H9 (cell line): ENCODE data around the gene MICU1. TPM values are rescaled to one million over a fixed set of nuclear protein-coding genes. Genes with fewer than 3 reads are reported as not detected.

Source experiments
- DNase-seq: peaks from one replicate; pipeline ENCODE4 v3.0.0-alpha.2; 2017
- H2AFZ ChIP-seq: one replicate; pipeline ENCODE4 v1.6.1; 2013; ENCODE audit warnings: mild to moderate bottlenecking, low read length, control low read depth, moderate library complexity
- H2AK5ac ChIP-seq: 2 replicates; pipeline ENCODE4 v1.6.1; 2013; ENCODE audit warnings: low read length, control low read depth, mixed read lengths; ENCODE audit not compliant: insufficient read length
- H2BK120ac ChIP-seq: one replicate; pipeline ENCODE4 v1.6.1; 2013; ENCODE audit warnings: low read depth, mild to moderate bottlenecking, low read length, control low read depth, inconsistent platforms; ENCODE audit not compliant: poor library complexity, severe bottlenecking
- H2BK12ac ChIP-seq: 2 replicates; pipeline ENCODE4 v1.6.1; 2013; ENCODE audit warnings: low read length, control low read depth, mixed read lengths, low read depth; ENCODE audit not compliant: insufficient read length
- H2BK15ac ChIP-seq: 2 replicates; pipeline ENCODE4 v1.6.1; 2013; ENCODE audit warnings: low read depth, low read length, control low read depth
- H2BK20ac ChIP-seq: one replicate; pipeline ENCODE4 v1.6.1; 2013; ENCODE audit warnings: low read depth, mild to moderate bottlenecking, low read length, control low read depth, inconsistent platforms; ENCODE audit not compliant: poor library complexity, severe bottlenecking
- H2BK5ac ChIP-seq: 2 replicates; pipeline ENCODE4 v1.6.1; 2013; ENCODE audit warnings: low read length, control low read depth, mixed read lengths; ENCODE audit not compliant: insufficient read length
- H3K14ac ChIP-seq: 2 replicates; pipeline ENCODE4 v1.6.1; 2013; ENCODE audit warnings: low read length, control low read depth; ENCODE audit not compliant: insufficient read depth
- H3K18ac ChIP-seq: 2 replicates; pipeline ENCODE4 v1.6.1; 2013; ENCODE audit warnings: low read depth, mild to moderate bottlenecking, mixed read lengths, low read length, control low read depth; ENCODE audit not compliant: insufficient read length
- H3K23ac ChIP-seq: 2 replicates; pipeline ENCODE4 v1.6.1; 2013; ENCODE audit warnings: low read length, control low read depth, mixed read lengths, low read depth; ENCODE audit not compliant: insufficient read length
- H3K23me2 ChIP-seq: 2 replicates; pipeline ENCODE4 v1.6.1; 2013; ENCODE audit warnings: low read depth, mild to moderate bottlenecking, mixed read lengths, low read length, control low read depth; ENCODE audit not compliant: insufficient read length, poor library complexity, severe bottlenecking
- H3K27ac ChIP-seq: 2 replicates; pipeline ENCODE4 v1.5.1; 2013; ENCODE audit warnings: low read length, control low read depth, mixed read lengths, low read depth; ENCODE audit not compliant: insufficient read length
- H3K27me3 ChIP-seq: 2 replicates; pipeline ENCODE4 v1.6.1; 2013; ENCODE audit warnings: low read length, control low read depth, inconsistent platforms; ENCODE audit not compliant: insufficient read depth
- H3K4ac ChIP-seq: 2 replicates; pipeline ENCODE4 v1.6.1; 2013; ENCODE audit warnings: low read depth, mild to moderate bottlenecking, control low read depth, inconsistent platforms, low read length, moderate library complexity
- H3K4me1 ChIP-seq: 2 replicates; pipeline ENCODE4 v1.6.1; 2013; ENCODE audit warnings: low read length, control low read depth, inconsistent platforms; ENCODE audit not compliant: insufficient read depth
- H3K4me2 ChIP-seq: 2 replicates; pipeline ENCODE4 v1.6.1; 2013; ENCODE audit warnings: low read length, control low read depth, mixed read lengths; ENCODE audit not compliant: insufficient read length, insufficient read depth
- H3K56ac ChIP-seq: 2 replicates; pipeline ENCODE4 v1.6.1; 2013; ENCODE audit warnings: low read depth, mild to moderate bottlenecking, mixed read lengths, low read length, control low read depth; ENCODE audit not compliant: insufficient read length
- H3K79me1 ChIP-seq: 2 replicates; pipeline ENCODE4 v1.6.1; 2013; ENCODE audit warnings: low read depth, mild to moderate bottlenecking, moderate library complexity, low read length, control low read depth, inconsistent platforms; ENCODE audit not compliant: insufficient read depth, poor library complexity, severe bottlenecking
- H3K79me2 ChIP-seq: 2 replicates; pipeline ENCODE4 v1.6.1; 2013; ENCODE audit warnings: low read length, control low read depth, inconsistent platforms; ENCODE audit not compliant: insufficient read depth
- H3K9ac ChIP-seq: 2 replicates; pipeline ENCODE4 v1.6.1; 2013; ENCODE audit warnings: low read length, control low read depth, mixed read lengths; ENCODE audit not compliant: insufficient read length; ENCODE audit errors: extremely low read depth
- H3K9me3 ChIP-seq: one replicate; pipeline ENCODE4 v1.6.1; 2013; ENCODE audit warnings: low read depth, low read length, inconsistent platforms; ENCODE audit not compliant: control insufficient read depth
- H3T11ph ChIP-seq: one replicate; pipeline ENCODE4 v1.6.1; 2013; ENCODE audit warnings: mild to moderate bottlenecking, low read length, control low read depth, inconsistent platforms
- H4K20me1 ChIP-seq: one replicate; pipeline ENCODE4 v1.6.1; 2013; ENCODE audit not compliant: control insufficient read depth, insufficient read length, insufficient read depth
- H4K5ac ChIP-seq: 2 replicates; pipeline ENCODE4 v1.6.1; 2013; ENCODE audit warnings: low read depth, mild to moderate bottlenecking, mixed read lengths, low read length, control low read depth; ENCODE audit not compliant: insufficient read length
- H4K8ac ChIP-seq: replicated peaks from 2 replicates; pipeline ENCODE4 v1.6.1; 2013; ENCODE audit warnings: low read length, control low read depth, mixed read lengths, low read depth; ENCODE audit not compliant: insufficient read length
- H4K91ac ChIP-seq: 2 replicates; pipeline ENCODE4 v1.6.1; 2013; ENCODE audit warnings: low read depth, mild to moderate bottlenecking, moderate library complexity, mixed read lengths, low read length, control low read depth; ENCODE audit not compliant: insufficient read length
- H3K27ac Mint-ChIP-seq, 3 experiments: 2 replicates in 2 of 3; 3 replicates in 1 of 3; pipeline ENCODE4 v1.8.0; 2020 to 2021; ENCODE audit warnings: mixed read lengths in 3 of 3, mild to moderate bottlenecking in 1 of 3, moderate library complexity in 1 of 3
- H3K27me3 Mint-ChIP-seq: 2 replicates; pipeline ENCODE4 v1.8.0; 2021; ENCODE audit warnings: low read depth, mild to moderate bottlenecking, moderate library complexity, mixed read lengths
- H3K36me3 Mint-ChIP-seq, 3 experiments: 2 replicates in 2 of 3; 3 replicates in 1 of 3; pipeline ENCODE4 v1.8.0; 2020 to 2021; ENCODE audit warnings: low read depth in 3 of 3, mixed read lengths in 3 of 3; ENCODE audit not compliant: insufficient read depth in 1 of 3
- H3K4me1 Mint-ChIP-seq, 2 experiments: 2 replicates each; pipeline ENCODE4 v1.8.0; 2020; ENCODE audit warnings: mixed read lengths in 2 of 2
- H3K4me3 Mint-ChIP-seq, 2 experiments: 2 replicates in 1 of 2; 3 replicates in 1 of 2; pipeline ENCODE4 v1.8.0; 2020 to 2021; ENCODE audit warnings: mild to moderate bottlenecking in 2 of 2, mixed read lengths in 2 of 2, moderate library complexity in 1 of 2
- H3K9me3 Mint-ChIP-seq, 2 experiments: 2 replicates in 1 of 2; 3 replicates in 1 of 2; pipeline ENCODE4 v1.8.0; 2020; ENCODE audit warnings: mild to moderate bottlenecking in 2 of 2, mixed read lengths in 2 of 2, moderate library complexity in 1 of 2
- CTCF ChIP-seq: fragments of 200-600 bp; sonication (generic); conservative IDR thresholded peaks from 3 replicates; pipeline ENCODE4 v1.8.0; 2021; ENCODE audit warnings: antibody characterized with exemption, mild to moderate bottlenecking
- WGBS: extraction: QIAGEN DNeasy Blood & Tissue Kit; methylation state at CpG from one replicate; pipeline ENCODE4 v1.1.7; 2013; ENCODE audit warnings: missing lambda C conversion rate, low lambda C conversion rate, mixed read lengths; ENCODE audit not compliant: insufficient read length; ENCODE audit errors: extremely low coverage; 5-methylcytosine and 5-hydroxymethylcytosine counted together
- total RNA-seq: library from RNA; stranded (reverse); gene quantifications from 2 replicates; pipeline ENCODE4 v1.2.1, GENCODE V29; 2021

Gene MICU1
- total RNA-seq, 1 experiment from 2014 or later, result 33.2 TPM

- no peak overlapping the region for H3K27ac ChIP-seq
- TF ChIP-seq CTCF, result no peak
- H2BK12ac ChIP-seq, result no peak overlapping the region
- no peak overlapping the region for H3K4me2 ChIP-seq
- no peak overlapping the region for H2AK5ac ChIP-seq
- H2BK120ac ChIP-seq, result no peak overlapping the region
- H4K8ac ChIP-seq, result no peak overlapping the region
- no peak overlapping the region for H3K23ac ChIP-seq
- H3K23me2 ChIP-seq, result no peaks in the 10 kb centered on the region
- no peak for DNase-seq
- no peak overlapping the region for H4K91ac ChIP-seq
- peaks cover 0 to 5% of the 10 kb centered on the region in 2 experiments; a peak in 1 of 5 replicates for H3K9me3 Mint-ChIP-seq
- no peaks in the 10 kb centered on the region for H3K9me3 ChIP-seq
- H3K79me1 ChIP-seq, result no peaks in the 10 kb centered on the region
- H3K14ac ChIP-seq, result no peak overlapping the region
- no peaks in the 10 kb centered on the region for H3K79me2 ChIP-seq
- no peaks in the 10 kb centered on the region for H3K27me3 ChIP-seq
- no peak overlapping the region for H3K18ac ChIP-seq
- H2BK5ac ChIP-seq, result no peak overlapping the region
- no peak overlapping the region for H3K9ac ChIP-seq
- no peak overlapping the region for H2BK20ac ChIP-seq
- H3K27ac Mint-ChIP-seq, result no peak overlapping the region
- no peak overlapping the region for H2BK15ac ChIP-seq
- no peak overlapping the region for H2AFZ ChIP-seq
- H4K20me1 ChIP-seq, result no peaks in the 10 kb centered on the region
- peaks cover 0 to 9% (median 2%) of the 10 kb centered on the region in 3 experiments; a peak in 4 of 7 replicates for H3K36me3 Mint-ChIP-seq
- H3K4ac ChIP-seq, result no peak overlapping the region
- no peaks in the 10 kb centered on the region for H3K4me1 ChIP-seq
- WGBS, result no CpG with 5 or more reads among the region's 4 CpGs
- H3K4me3 Mint-ChIP-seq, result no peak overlapping the region
- H3T11ph ChIP-seq, result no peak overlapping the region
- H3K27me3 Mint-ChIP-seq, result no peaks in the 10 kb centered on the region
- H3K4me1 Mint-ChIP-seq, result no peaks in the 10 kb centered on the region
- H4K5ac ChIP-seq, result no peak overlapping the region
- H3K56ac ChIP-seq, result no peak overlapping the region
Observed at GRCh38 chr10:72466018-72466417, 159.9 kb downstream of the MICU1 start.
